Mesodermal cell (in vitro differentiated cells): ENCODE results near the gene SLC7A1. TPM values are rescaled to one million over a fixed set of nuclear protein-coding genes. Genes with fewer than 3 reads are reported as not detected.
A peak's percentile ranks its signal among the peaks of the same experiment; 100 is the strongest.
"Not testable (repeated sequence)": the region's sequence is repeated elsewhere in the genome, so short reads cannot be mapped to it uniquely, and the experiment has no call there.

ENCODE experiments used
- H3K27ac ChIP-seq: 2 replicates; pipeline ENCODE4 v1.7.0; 2013; ENCODE audit warnings: mild to moderate bottlenecking, low read depth, low read length, moderate library complexity; ENCODE audit not compliant: severe bottlenecking
- H3K36me3 ChIP-seq: 2 replicates; pipeline ENCODE4 v1.7.1; 2013; ENCODE audit warnings: mild to moderate bottlenecking, low read length, moderate library complexity; ENCODE audit not compliant: control insufficient read depth, insufficient read depth
- H3K4me1 ChIP-seq: one replicate; pipeline ENCODE4 v1.7.1; 2013; ENCODE audit warnings: mild to moderate bottlenecking, low read length; ENCODE audit not compliant: insufficient read depth, control insufficient read depth, poor library complexity, severe bottlenecking
- H3K4me3 ChIP-seq: 2 replicates; pipeline ENCODE4 v1.7.0; 2013; ENCODE audit warnings: low read length, control low read depth, mild to moderate bottlenecking; ENCODE audit not compliant: insufficient read depth, poor library complexity, severe bottlenecking; ENCODE audit errors: extremely low read depth
- H3K9me3 ChIP-seq: 2 replicates; pipeline ENCODE4 v1.7.1; 2013; ENCODE audit warnings: mild to moderate bottlenecking, low read length, moderate library complexity; ENCODE audit not compliant: control insufficient read depth
- WGBS, 2 experiments: methylation state at CpG; one replicate each; pipeline ENCODE4 v1.1.5; 2013; ENCODE audit warnings: missing lambda C conversion rate in 2 of 2; ENCODE audit not compliant: insufficient coverage in 2 of 2; 5-methylcytosine and 5-hydroxymethylcytosine counted together
- polyA plus RNA-seq, 2 experiments: library from polyadenylated mRNA; stranded (reverse); fragments of 50-300 nt; gene quantifications; one replicate each; pipeline ENCODE4 v1.2.3, GENCODE V29; 2013

The SLC7A1 gene
- 23.5 TPM for polyA plus RNA-seq (2013, experiment 1 of 2)
- polyA plus RNA-seq (2013, experiment 2 of 2), result 21.4 TPM

DNA sequence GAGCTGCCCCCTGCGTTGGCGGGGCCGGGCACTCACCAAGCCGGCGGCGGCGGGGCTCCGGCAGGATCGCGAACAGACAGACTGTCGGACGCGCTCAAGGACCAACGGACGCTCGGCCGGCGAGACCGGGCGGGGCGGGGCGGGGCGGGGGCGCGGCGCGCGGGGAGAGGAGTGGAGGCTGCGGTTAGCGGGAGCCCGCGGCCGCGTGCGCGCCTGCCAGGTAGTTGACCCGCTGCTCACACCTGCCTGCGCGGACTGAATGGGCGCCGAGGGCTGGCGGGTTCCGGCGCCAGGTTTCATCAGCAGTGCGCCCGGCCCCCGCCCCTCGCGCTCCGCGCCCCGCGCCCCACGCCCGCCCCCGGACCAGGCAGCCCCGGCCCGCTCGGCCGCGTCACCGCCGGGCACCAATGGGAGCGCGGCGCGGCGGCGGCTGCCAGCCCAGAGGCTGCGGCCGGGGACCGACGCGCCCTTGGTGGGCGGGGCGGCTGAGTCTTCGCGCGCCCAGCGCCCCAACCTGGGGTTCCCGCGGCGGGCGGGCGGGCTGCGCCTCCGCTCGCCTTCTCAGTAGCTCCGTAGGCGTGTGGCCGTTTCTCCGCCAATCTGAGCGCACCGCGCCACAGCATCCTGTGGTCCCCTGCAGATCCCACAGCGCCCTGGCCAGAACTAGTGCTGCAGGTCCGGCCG lies at the start of gene SLC7A1:
Gene SLC7A1 (minus strand): TSS at position 309 of the 684 bp plus-strand sequence. CDS start 59,500 bp downstream, outside the sequence.
- no peaks in the 10 kb centered on the region for H3K9me3 ChIP-seq
- peak within 1 kb of the TSS; percentile 91 for H3K27ac ChIP-seq

DNA sequence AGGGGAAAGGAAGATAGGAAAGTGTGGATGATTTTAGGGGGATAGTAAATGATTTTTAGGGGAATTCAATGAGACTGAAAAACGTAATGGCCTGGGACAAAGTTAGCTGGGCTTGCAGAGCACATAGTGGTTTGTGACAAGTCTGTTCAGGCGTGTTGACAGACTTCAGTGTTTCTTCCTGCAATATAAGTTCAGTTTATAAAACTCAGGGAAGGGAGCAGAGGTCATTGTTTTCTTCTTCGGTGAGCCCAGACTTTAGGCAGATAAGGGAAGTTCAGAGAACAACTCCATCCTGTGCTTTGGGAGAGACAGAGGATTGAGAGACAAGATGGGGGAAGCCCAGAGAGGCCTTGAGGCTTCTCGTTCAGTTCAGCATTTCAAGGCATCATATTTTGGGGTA lies 45.2 kb upstream of the SLC7A1 start:
- Histone ChIP-seq H3K27ac (no peak overlapping the region), H3K4me3 (no peak overlapping the region), H3K4me1 (no peaks in the 10 kb centered on the region), H3K36me3 (no peaks in the 10 kb centered on the region), H3K9me3 (no peaks in the 10 kb centered on the region)
- WGBS, 2 experiments, result 84 to 89% methylated on average over 2 to 3 of the region's 4 CpGs

More for the DNA sequence above, at the start of gene SLC7A1:
- H3K4me1 ChIP-seq, result peaks cover 27% of the 10 kb centered on the region
- WGBS, 2 experiments, result 1% methylated on average over 46 to 66 of the region's 98 CpGs
- H3K36me3 ChIP-seq, result peaks cover 16% of the 10 kb centered on the region
- H3K4me3 ChIP-seq, result peak within 1 kb of the TSS; percentile 77

GRCh38 chr13:29636831-29637230 lies 41.3 kb upstream of the SLC7A1 start:
- not testable (repeated sequence) for H3K4me1 ChIP-seq, H3K9me3 ChIP-seq, H3K27ac ChIP-seq, H3K4me3 ChIP-seq, H3K36me3 ChIP-seq
- whole genome bisulfite sequencing, 2 experiments, result 96 to 100% methylated on average over 3 to 4 of the region's 4 CpGs

GRCh38 chr13:29624997-29625396 lies 29.5 kb upstream of the SLC7A1 start:
- H3K36me3 ChIP-seq, result no peaks in the 10 kb centered on the region
- no peaks in the 10 kb centered on the region for H3K4me1 ChIP-seq
- WGBS, 2 experiments, result 78 to 82% methylated on average over 4 to 5 of the region's 5 CpGs
- H3K4me3 ChIP-seq, result no peak overlapping the region
- H3K9me3 ChIP-seq, result no peaks in the 10 kb centered on the region
- H3K27ac ChIP-seq, result no peak overlapping the region

- Histone ChIP-seq H3K4me1 (no peaks in the 10 kb centered on the region), H3K4me3 (no peak overlapping the region), H3K9me3 (no peaks in the 10 kb centered on the region), H3K36me3 (no peaks in the 10 kb centered on the region), H3K27ac (no peak overlapping the region)
- 70 to 81% methylated on average over 4 to 6 of the region's 7 CpGs for WGBS, 2 experiments
These were observed 26.4 kb upstream of the SLC7A1 start for GRCh38 chr13:29621841-29622240.

DNA sequence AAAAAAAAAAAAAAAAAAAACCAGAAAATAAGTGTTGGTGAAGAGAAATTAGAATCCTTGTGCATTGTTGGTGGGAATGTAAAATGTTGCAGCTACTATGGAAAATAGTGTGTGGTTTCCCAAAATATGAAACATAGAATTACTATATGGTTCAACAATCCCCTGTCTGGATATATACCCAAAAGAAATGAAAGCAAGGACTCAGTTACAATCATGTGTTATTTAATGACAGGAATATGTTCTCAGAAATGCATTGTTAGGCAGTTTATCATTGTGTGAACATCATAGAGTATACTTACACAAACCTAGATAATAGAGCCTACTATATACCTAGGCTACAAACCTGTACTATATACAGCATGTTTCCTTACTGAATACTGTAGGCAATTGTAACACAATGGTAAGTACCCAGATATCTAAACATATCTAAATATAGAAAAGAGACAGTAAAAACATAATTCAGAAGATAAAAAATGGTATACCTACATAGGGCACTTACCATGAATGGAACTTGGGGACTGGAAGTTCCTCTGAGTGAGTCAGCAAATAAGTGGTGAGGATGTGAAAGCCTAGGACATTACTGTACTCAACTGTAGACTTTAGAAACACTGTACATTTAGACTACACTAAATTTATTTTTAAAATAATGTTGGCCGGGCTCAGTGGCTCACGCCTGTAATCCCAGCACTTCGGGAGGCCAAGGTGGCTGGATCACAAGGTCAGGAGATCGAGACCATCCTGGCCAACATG lies 25.7 kb upstream of the SLC7A1 start:
- Histone ChIP-seq H3K4me3 (no peak overlapping the region), H3K9me3 (no peaks in the 10 kb centered on the region), H3K36me3 (no peaks in the 10 kb centered on the region), H3K27ac (no peak overlapping the region), H3K4me1 (no peaks in the 10 kb centered on the region)
- WGBS, 2 experiments, result 96 to 97% methylated on average over 4 of the region's 4 CpGs

DNA sequence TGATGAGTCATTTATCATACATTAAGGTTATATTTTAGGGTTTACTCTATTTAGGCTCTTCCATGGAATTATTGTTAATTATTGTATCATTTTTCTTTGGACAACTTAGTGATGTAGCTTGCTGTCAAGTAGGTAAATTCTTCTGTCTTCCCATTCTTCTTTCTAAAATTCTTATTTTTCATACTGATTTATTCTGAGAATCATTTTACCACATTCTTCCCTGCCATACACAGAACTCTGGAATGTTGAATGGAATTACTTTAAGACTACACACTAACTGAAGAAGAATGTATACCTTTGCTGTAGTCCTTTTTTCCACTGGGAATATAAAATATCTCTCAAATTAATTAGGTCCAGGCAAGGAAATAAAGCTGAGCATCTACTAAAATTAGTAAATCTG lies 24.5 kb upstream of the SLC7A1 start:
- H3K36me3 ChIP-seq, result no peaks in the 10 kb centered on the region
- H3K4me3 ChIP-seq, result no peak overlapping the region
- H3K27ac ChIP-seq, result no peak overlapping the region
- no peaks in the 10 kb centered on the region for H3K4me1 ChIP-seq
- H3K9me3 ChIP-seq, result no peaks in the 10 kb centered on the region

DNA sequence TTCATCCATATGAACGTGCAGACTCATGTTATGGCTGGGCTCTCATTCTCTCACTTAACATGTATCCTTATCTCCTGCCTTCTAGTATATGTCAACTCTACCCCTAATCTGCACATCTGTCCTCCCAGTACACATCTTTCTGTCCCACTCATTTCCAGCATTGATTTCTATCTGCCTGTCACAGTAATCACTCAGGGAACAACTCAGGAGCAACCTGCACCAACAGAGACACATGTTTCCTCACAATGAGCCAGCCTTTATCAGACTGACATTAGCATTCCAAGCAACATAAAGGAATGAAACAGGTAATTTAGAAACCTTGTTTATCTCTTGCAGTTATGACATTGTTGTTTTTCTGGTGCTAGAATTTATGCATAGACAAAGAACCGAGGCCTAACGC lies 17.6 kb upstream of the SLC7A1 start:
- H3K4me1 ChIP-seq, result no peaks in the 10 kb centered on the region
- 90 to 98% methylated on average over 3 of the region's 3 CpGs for WGBS, 2 experiments
- H3K27ac ChIP-seq, result no peak overlapping the region
- H3K9me3 ChIP-seq, result no peaks in the 10 kb centered on the region
- H3K4me3 ChIP-seq, result no peak overlapping the region
- H3K36me3 ChIP-seq, result no peaks in the 10 kb centered on the region

DNA sequence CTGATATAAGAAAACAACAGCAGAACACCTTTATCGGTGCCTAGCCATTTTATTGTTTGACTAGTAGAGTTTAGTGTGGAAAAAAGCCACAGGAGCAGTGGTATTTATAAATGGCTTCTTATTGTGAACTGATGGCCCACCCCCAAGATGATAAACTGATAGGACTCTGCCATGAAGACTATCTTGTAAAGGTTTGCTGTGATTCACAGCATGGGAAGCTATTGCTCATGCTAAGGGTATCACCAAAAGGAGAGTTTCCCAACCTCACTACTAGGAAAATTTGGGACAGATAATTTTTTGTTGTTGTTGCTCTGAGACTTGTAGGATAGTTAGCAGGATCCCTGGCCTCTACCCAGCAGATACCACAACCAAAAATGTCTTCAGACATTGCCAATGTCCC lies 12.0 kb upstream of the SLC7A1 start:
- WGBS, 2 experiments, result no CpG with 5 or more reads among the region's 1 CpG
- Histone ChIP-seq H3K9me3 (no peaks in the 10 kb centered on the region), H3K36me3 (no peaks in the 10 kb centered on the region), H3K4me1 (no peaks in the 10 kb centered on the region), H3K4me3 (no peak overlapping the region), H3K27ac (no peak overlapping the region)

- H3K4me1 ChIP-seq, result no peaks in the 10 kb centered on the region
- 74 to 75% methylated on average over 6 of the region's 8 CpGs for WGBS, 2 experiments
- H3K27ac ChIP-seq, result no peak overlapping the region
- H3K4me3 ChIP-seq, result no peak overlapping the region
- H3K36me3 ChIP-seq, result no peaks in the 10 kb centered on the region
- no peaks in the 10 kb centered on the region for H3K9me3 ChIP-seq
These were observed 10.5 kb upstream of the SLC7A1 start for GRCh38 chr13:29605860-29606526.
